Measurements from ENCODE around the gene LIN28B.
A peak's percentile ranks its signal among the peaks of the same experiment; 100 is the strongest.
"Not testable (repeated sequence)": the region's sequence is repeated elsewhere in the genome, so short reads cannot be mapped to it uniquely, and the experiment has no call there.

Gene LIN28B

DNA sequence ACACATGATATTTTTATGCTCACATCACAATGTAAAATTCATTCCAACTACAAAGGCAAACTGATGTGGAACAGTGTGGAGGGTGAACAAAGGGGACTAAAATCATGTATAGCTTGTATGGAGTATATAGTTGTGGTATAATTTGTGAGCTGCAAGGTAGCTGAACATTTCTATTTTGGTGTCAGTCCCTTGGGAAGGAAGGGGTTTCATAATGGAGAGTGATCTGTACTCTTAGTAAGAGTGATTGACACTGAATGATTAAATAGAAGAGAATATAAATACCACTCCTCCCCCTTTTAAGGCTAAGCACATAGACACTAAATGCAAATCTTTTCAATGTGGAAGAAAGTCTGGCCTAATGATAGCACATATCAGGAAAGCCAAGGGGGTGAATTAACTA, 118.3 kb downstream of the LIN28B start:
- no peak for DNase-seq

DNA sequence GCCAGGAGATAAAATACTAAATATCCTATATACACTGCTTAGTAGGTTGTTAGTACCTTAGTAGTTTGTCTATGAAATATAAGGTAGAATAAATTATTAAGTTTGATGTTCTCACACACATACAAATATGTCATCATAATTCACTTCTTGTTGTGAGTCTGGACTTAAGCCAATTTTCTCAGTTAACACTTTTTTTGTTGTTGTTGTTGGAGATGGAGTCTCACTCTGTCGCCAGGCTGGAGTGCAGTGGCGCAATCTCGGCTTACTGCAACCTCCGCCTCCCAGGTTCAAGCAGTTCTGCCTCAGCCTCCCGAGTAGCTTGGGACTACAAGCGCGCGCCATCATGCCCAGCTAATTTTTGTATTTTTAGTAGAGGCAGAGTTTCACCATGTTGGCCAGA, 119.5 kb downstream of the LIN28B start:
- not testable (repeated sequence) for DNase-seq

- peak; percentile 58 for DNase-seq
Measured at GRCh38 chr6:105077596-105078385, 120.9 kb downstream of the LIN28B start.

DNA sequence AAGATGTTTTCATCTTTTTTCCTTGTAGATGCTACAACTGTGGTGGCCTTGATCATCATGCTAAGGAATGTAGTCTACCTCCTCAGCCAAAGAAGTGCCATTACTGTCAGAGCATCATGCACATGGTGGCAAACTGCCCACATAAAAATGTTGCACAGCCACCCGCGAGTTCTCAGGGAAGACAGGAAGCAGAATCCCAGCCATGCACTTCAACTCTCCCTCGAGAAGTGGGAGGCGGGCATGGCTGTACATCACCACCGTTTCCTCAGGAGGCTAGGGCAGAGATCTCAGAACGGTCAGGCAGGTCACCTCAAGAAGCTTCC, 121.4 kb downstream of the LIN28B start:
- DNase-seq, result no peak

DNA sequence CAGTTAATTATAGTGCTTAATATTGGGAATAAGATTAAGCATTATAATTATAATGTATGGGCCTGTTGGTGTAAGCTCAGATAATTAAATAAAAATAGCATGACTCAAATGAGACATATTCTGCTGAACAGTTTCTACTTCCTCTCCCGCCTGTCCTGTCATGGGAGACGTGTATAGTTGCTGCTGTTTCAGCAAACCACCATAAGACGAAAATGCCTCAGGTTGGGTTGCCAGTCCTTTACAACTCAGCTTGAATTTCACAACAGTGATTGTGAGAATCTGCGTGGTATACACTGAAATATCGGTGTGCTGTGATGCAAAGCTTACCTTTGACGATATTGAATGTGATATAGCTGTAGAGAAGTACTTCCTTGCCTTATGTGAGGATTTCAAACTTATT, 123.4 kb downstream of the LIN28B start:
- DNase-seq, result no peak

- not testable (repeated sequence) for DNase-seq
Measured at GRCh38 chr6:105081662-105082061, 124.8 kb downstream of the LIN28B start.

GRCh38 chr6:105087571-105088211, 130.8 kb downstream of the LIN28B start:
- peak; percentile 53 for DNase-seq

- DNase-seq, result no peak
Measured at GRCh38 chr6:105091140-105091829, 134.4 kb downstream of the LIN28B start.

GRCh38 chr6:105094133-105094640, 137.3 kb downstream of the LIN28B start:
- DNase-seq, result no peak

GRCh38 chr6:105095139-105095538, 138.2 kb downstream of the LIN28B start:
- no peak for DNase-seq

DNA sequence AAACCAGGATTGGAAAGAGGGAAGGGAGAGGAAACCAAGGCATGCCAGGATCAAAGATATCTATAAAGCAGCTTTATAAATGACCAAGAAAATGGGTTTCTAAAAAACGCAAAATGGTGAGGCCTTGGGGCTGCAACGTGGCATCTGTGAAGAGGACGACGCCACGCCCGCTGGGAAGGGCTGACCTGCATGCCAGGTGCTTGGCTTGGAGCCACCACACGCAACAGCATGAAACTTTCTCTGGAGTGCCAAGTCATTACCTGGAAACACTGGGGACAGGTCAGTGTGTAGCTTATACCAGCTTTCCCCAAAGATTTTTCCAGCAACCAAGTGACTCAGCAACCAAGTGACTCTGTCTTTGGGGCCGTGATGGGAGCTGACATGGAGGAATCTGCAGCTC, 140.4 kb downstream of the LIN28B start:
- no peak for DNase-seq

DNA sequence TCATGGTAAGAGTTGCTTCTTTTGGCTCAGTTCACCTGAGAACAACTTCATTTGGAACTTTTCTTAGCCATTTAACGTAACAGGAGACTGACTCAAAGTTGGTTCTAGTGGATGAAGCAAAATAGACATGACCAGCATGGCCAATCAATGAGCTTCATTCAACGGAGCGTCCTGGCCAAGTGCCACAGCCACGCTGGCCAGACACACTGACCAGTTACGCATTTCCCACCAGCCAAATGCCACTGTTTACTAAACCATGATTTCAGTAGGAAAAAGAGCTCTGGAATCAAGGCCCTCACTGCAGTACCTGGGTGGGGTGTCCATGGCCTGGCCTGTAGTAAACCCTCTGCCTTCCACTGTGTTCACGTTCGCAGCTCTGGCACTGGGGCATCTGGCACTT, 142.5 kb downstream of the LIN28B start:
- no peak for DNase-seq

DNA sequence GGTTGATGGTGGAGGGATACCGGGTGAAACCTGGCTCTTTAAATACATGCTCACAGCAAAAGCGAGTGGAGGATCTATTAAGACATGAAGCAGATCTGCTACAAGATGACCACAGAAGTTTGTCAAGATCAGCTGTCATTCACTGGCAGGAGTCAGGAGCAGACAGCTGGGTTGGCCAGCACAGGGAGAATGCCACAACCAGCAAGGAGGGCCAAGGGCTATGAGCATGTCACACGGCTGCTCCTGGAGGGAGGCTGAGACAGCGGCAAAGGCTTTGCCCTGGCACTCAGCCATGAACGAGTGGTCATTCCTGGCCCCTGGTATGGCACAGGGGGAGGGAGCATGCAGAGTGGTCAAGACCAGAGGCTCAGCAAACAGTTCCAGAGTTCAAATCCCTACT, 145.3 kb downstream of the LIN28B start:
- no peak for DNase-seq

DNA sequence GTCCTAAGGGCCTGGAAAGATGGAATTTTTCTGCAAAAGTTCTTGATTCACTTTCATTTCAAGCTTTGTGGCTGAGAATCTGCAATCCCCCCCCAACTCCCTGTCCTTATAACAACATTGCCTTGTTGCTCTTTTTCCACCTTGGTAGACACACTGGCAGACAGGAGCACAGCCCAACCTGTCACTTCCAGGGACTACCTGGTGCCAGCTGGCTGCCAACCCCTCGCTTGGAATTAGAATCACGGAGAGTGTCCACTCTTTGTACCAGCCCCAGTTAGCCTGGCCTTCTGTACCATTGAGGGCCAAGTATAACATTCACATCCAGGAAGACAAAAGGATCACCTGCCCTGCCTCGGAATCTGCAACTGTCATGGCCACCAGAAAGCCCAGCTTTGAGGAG, 148.2 kb downstream of the LIN28B start:
- DNase-seq, result no peak

DNA sequence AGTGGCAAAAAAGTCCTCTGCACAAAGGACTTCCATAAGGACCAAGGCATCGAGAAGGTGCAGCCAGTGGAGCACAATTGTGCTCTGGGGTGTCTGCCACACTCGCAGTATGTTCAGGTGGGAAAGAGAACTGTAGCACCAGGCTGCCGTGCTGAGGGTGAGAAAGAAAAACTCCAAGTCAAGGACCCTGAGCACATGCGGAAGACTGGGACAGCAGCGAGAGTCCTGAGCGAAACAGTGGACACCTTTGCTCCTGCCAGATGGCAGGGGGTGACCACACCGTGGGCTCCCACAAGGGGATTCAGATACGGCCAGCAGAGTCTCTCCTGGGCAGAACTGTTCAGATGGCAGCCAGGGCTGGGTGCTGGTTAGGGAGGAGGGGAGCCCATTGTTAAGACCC, 149.4 kb downstream of the LIN28B start:
- no peak for DNase-seq

GRCh38 chr6:105107207-105107606, 150.3 kb downstream of the LIN28B start:
- DNase-seq, result no peak

GRCh38 chr6:105108631-105109262, 151.8 kb downstream of the LIN28B start:
- DNase-seq, result no peak

- DNase-seq, result no peak
Measured at GRCh38 chr6:105109955-105110895, 153.3 kb downstream of the LIN28B start.

GRCh38 chr6:105111105-105111504, 154.2 kb downstream of the LIN28B start:
- no peak for DNase-seq

- no peak for DNase-seq
Measured at GRCh38 chr6:105111871-105112270, 155.0 kb downstream of the LIN28B start.

GRCh38 chr6:105112577-105112976, 155.7 kb downstream of the LIN28B start:
- no peak for DNase-seq

GRCh38 chr6:105113422-105113821, 156.5 kb downstream of the LIN28B start:
- no peak for DNase-seq

Data from hematopoietic multipotent progenitor cell treated with erythropoietin and hydrocortisone succinate and interleukin-3 and kit ligand, for 8 days (in vitro differentiated cells).